HG03095 (cell line): ENCODE data around the gene TYW1.
"Not testable (repeated sequence)": the region's sequence is repeated elsewhere in the genome, so short reads cannot be mapped to it uniquely, and the experiment has no call there.

Experiments used
- ATAC-seq: cut with Tn5 transposase; IDR thresholded peaks from one replicate; pipeline ENCODE4 v1.9.1; 2021; ENCODE audit warnings: moderate library complexity; ENCODE audit not compliant: unreplicated experiment

The TYW1 gene

DNA sequence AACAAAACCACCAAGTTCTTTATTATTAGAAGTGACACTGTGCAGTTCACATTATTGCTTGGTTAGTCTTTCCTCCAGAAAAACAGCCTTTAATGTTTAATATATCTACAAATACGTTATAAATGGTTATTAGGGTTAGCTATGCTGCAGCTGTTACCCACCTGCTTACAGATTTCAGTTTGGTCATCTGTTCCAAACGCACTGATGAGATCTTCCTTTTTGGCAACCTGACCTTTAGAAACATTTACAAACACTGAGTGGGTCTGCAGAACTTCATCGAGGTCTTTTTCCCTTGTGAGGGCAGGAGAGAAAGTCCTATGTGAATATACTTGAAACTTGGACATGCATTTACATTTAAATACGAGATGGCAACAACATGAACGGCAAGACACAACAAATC, 2.6 kb upstream of the TYW1 start:
- not testable (repeated sequence) for ATAC-seq

- ATAC-seq: not testable (repeated sequence)
Measured at GRCh38 chr7:66994691-66995049, 2.0 kb upstream of the TYW1 start.

- ATAC-seq: peak; percentile 56
Measured at GRCh38 chr7:66995050-66995776, 1.4 kb upstream of the TYW1 start, which contains the start of gene SBDS. SBDS (minus strand) TSS chr7:66995586; CDS start chr7:66995417, 169 bp downstream.

DNA sequence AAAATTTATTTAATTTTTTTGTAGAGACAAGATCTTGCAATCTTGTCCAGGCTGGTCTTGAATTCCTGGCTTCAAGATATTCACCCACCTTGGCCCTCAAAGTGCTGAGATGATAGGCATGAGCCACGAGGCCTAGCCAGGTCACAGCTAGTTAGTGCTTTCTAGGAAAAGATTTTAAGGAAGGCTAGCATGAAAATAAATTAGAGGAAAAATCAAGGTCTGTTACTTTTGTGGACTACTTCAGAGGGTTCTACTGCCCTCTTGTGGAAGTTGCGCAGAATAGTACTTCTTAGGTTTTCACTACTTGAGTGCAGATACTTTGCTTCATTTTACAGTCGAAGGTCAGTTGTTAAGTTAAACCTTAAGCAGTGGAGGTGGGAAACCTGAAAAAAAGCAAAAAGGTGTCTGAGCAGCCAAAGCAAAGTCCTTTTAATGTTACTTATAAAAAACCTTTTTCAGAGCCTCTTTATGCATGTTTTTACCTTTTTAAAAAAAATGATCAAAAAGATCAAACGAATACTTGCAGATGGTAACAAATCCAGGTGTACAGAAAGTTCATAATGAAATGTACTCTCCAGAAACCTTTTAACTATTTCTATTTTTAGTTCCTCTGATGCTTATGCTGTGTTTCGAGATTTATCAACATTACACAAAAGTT, 4.1 kb downstream of the TYW1 start:
- not testable (repeated sequence) for ATAC-seq

DNA sequence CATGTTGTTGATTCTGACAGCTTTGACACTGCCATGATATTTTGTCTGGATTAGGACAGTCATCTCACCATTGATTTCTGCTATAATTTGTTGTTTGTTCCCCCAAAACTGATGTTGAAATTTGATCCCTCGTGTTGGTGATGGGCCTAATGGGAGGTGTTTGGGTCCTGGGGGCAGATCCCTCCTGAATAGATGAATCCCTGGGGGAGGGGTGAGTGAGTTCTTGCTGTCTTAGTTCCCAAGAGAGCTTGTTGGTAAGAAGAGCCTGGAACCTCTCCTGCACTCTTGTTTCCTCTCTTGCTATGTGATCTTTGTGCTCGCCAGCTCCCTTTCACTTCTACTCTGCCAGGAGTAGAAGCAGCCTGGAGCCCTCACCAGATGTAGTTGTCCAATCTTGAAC, 7.5 kb downstream of the TYW1 start:
- ATAC-seq: not testable (repeated sequence)

GRCh38 chr7:67006965-67007364, 10.3 kb downstream of the TYW1 start:
- no peak for ATAC-seq

DNA sequence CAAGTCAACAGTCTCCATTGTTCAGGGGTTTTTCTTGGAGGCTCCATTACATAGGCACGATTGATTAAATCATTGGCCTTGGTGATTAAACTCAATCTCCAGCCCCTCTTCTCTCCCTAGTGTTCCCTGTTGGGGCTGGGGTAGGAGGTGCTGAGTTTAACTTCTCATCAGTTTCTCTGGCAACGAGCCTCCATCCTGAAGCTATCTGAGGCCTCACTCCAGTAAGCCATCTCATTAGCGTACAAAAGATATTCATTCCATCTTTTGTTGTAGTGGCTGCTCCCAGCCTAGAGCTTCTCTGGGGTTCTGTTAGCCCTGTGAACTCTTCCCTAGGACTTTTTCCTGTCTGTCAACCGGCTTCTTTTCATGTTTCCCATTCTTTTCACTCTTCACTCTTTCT, 11.6 kb downstream of the TYW1 start:
- no peak for ATAC-seq

DNA sequence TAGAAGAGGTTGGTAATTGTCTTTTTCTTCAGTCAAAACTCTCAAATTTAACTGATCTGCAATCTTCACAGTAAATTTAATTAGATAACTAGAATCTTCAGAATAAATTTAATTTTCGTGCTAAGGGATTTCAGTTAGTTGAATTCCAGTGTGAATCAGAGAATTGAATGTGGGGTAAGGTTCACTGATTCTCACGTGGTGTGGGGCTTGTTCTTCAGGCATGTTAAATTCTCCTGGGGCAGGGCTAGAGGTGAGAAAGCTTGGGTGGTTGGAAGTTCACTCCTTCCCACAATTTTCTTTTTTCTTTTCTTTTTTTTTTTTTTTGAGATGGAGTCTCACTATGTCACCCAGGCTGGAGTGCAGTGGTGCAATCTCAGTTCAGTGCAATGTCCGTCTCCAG, 13.0 kb downstream of the TYW1 start:
- ATAC-seq: not testable (repeated sequence)

DNA sequence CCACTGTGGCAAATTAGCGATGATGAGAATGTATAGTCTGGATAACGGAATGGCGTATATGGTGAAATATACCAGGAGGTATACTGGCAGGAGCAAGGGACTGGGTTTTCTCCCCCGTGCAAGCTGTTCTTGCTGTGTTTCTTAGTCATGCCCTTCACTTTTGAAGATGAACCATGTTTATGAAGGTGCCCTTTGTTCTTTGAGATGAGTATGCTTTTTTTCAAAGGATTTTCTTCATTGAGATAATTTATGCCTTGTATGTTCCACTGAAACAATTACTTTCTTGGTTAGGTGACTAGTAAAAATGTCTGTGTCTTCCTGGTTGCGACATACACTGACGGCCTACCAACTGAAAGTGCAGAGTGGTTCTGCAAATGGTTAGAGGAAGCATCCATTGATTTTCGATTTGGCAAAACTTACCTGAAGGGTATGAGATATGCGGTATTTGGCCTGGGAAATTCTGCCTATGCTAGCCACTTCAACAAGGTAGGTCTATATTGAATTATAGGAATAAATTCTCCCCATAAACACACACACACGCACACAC, 17.5 kb downstream of the TYW1 start:
- not testable (repeated sequence) for ATAC-seq

DNA sequence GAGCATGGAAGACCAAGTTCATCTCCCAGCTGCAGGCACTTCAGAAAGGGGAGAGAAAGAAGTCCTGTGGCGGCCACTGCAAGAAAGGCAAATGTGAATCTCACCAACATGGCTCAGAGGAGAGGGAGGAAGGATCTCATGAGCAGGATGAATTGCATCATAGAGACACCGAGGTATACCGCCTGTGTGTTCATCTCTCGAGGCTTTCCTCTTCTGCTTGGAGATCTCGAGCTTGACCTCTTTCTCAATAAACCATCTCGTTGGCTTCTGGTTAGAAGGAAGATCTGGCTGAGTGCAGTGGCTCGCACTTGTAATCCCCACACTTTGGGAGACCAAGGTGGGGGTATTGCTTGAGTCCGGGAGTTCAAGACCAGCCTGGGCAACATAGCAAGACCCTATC, 21.3 kb downstream of the TYW1 start:
- ATAC-seq: not testable (repeated sequence)

- no peak for ATAC-seq
Measured at GRCh38 chr7:67018940-67019339, 22.3 kb downstream of the TYW1 start.

DNA sequence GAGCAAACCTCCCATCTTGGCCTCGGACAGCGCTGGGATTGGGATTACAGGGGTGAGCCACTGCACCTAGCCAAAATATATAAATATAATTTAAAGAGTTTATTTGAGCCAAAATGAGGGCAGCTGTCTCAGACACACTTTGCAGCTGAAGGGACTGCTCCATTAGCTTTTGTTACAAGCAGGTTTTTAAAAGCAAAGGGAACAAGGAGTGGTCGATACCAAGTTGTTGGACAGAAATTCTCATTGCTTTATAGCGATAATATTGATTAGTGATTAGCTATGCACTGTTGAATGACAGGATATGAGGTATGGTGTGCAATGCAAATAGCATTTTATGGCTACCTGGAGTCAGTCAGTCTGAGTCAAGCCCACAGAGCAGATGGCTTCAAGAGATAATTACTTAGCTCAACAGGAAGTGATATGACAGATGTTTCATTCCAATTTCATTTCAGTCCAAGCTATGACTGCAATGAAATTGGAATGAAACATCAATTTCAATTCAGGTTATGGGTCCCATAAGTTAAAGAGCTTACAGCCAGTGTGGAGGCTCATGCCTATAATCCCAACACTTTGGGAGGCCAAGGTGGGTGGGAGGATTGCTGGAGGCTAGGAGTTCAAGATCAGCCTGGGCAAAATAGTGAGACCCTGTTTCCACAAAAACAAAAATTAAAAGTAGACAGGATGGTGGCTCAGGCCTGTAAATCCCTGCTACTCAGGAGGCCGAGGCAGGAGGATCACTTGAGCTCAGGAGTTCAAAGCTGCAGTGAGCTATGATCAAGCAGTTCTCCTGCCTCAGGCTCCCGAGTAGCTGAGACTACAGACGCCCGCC, 23.1 kb downstream of the TYW1 start:
- ATAC-seq: no peak

DNA sequence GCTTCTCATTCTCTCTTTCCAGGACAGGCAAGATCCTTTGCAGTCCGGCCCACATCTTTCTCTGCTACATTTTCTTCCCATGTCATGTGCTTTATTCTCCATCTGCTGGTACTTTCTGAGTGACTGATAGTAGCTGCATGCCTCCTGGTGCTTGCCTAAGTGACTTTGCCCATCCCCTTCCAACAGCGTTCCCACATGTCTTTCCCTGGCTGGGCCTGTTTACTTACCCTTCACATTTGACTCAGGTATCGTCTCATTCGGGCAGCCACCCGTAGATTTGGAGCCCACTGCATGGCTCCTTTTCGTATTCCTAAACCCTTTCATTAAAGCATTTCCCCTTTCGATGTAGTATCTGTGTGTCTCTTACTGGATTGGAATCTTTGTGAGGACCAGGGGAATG, 24.6 kb downstream of the TYW1 start:
- no peak for ATAC-seq

GRCh38 chr7:67022511-67022910, 25.9 kb downstream of the TYW1 start:
- no peak for ATAC-seq

- ATAC-seq: not testable (repeated sequence)
Measured at GRCh38 chr7:67025459-67025858, 28.8 kb downstream of the TYW1 start.

GRCh38 chr7:67031685-67032084, 35.1 kb downstream of the TYW1 start:
- ATAC-seq: not testable (repeated sequence)

DNA sequence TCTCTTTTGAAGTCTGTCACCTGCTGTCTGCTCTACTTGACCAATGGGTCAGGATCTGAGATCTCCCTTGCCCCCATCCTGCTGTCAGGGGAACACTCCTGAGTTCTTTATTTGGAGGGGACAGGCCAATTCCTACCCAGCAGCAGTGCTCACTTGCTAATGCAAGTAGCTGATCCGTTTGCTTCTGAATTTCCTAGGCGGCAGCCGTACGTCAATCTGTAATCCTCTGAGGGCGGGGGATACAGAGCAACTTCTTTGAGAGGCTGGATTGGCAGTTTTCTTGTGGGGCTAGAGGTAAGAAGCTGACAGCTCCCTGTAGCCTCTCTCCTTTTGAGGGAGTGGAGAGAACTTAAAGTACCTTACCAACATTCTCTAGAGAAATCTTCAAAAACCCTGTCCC, 36.6 kb downstream of the TYW1 start:
- no peak for ATAC-seq

DNA sequence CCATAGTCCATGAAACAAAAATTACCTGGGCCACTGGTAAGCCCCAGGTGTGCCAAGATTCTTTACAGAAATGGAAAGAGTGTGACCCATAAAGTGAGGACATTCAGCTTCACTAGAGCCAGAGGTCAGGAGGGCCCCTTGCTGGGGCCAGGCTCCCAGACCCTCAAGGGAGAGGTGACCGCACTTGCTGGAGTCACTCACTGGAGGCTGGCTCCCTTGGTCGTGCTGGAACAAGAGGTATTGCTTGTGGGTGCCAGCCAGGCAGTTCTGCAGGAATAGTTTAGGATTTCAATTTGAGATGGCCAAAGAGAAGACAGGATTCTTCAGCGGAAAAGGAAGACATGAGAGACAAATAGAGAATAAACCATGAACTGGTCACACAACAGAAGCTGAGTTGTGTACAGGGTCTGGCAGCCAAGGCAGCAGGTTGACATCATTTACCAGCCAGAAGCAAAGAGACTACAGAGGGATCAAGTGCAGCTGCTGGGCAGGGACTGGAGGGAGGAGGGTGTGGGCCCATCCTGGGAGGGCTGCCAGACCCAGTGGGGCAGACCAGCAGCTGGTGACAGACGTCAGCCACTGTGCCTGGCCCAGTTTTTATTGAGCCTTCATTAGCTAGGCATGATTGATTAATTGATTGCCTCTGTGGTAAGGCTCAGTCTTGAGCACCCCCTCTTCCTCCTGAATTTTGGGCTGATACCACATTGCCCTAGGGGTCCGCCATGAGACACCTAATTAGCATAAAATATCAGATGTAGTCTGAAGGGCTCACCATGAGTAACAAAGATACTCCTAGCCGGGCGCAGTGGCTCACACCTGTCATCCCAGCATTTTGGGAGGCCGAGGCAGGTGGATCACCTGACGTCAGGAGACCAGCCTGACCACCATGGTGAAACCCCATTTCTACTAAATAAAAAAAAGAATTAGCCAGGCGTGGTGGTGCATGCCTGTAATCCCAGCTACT, 40.1 kb downstream of the TYW1 start:
- ATAC-seq: not testable (repeated sequence)

DNA sequence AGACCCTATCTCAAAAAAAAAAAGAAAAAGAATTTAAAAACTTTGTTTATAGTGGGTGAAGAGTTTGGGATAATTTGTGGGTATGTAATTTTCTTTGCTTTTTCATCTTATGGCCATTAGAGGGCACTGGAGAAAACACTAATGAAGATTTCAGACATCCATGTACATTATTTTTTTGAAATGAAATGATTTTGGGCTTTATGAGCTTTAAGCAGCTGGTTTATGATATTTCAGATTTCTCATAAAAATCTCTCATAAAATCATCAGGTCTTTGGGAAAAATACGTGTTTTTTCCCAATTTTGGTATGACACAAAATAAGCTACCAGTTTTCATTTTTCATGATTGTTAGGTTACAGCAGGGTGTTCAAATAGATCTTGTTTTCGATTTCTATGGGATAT, 44.2 kb downstream of the TYW1 start:
- not testable (repeated sequence) for ATAC-seq
